ENCODE measurements around the gene DCC.

DNA sequence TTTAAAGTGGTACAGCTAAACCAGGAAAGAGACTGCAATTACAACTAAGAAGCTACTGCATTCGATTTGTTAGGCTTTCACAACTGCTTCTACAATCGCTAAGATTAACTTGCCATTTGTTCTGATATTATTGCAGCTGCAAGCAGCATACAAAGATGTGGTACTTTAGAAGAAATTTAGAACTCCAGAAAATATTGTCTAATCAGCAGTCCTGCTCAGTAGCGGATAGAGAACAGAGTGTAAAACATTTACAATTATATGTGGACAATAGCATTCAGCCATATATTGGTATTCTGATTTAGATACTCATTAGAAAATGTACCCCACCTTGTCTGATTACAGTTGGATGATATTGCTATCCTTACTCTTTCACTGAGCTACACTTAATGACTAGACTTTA is 265.3 kb downstream of the DCC start:
- TF ChIP-seq, protein P1, sequence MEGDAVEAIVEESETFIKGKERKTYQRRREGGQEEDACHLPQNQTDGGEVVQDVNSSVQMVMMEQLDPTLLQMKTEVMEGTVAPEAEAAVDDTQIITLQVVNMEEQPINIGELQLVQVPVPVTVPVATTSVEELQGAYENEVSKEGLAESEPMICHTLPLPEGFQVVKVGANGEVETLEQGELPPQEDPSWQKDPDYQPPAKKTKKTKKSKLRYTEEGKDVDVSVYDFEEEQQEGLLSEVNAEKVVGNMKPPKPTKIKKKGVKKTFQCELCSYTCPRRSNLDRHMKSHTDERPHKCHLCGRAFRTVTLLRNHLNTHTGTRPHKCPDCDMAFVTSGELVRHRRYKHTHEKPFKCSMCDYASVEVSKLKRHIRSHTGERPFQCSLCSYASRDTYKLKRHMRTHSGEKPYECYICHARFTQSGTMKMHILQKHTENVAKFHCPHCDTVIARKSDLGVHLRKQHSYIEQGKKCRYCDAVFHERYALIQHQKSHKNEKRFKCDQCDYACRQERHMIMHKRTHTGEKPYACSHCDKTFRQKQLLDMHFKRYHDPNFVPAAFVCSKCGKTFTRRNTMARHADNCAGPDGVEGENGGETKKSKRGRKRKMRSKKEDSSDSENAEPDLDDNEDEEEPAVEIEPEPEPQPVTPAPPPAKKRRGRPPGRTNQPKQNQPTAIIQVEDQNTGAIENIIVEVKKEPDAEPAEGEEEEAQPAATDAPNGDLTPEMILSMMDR (IDR thresholded peaks at IDR 0.05): no peak
- no peak for TF ChIP-seq POLR2A (IDR thresholded peaks at IDR 0.05)
